22Rv1 (cell line): ENCODE data around the gene GLYATL2.

Experiments used
- H3K27ac ChIP-seq: fragments of 450-650 bp; 2 replicates; pipeline ENCODE4 v1.5.1; 2017
- ZFX ChIP-seq: fragments of 450-650 bp; IDR thresholded peaks from 2 replicates; pipeline ENCODE4 v1.6.1; 2017; ENCODE audit warnings: antibody characterized with exemption, borderline replicate concordance
- TF ChIP-seq, protein P1 (sequence below): fragments of 450-650 bp; IDR thresholded peaks from 2 replicates; pipeline ENCODE4 v1.5.1; 2017; ENCODE audit warnings: mild to moderate bottlenecking

GLYATL2 gene, protein sequence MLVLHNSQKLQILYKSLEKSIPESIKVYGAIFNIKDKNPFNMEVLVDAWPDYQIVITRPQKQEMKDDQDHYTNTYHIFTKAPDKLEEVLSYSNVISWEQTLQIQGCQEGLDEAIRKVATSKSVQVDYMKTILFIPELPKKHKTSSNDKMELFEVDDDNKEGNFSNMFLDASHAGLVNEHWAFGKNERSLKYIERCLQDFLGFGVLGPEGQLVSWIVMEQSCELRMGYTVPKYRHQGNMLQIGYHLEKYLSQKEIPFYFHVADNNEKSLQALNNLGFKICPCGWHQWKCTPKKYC

DNA sequence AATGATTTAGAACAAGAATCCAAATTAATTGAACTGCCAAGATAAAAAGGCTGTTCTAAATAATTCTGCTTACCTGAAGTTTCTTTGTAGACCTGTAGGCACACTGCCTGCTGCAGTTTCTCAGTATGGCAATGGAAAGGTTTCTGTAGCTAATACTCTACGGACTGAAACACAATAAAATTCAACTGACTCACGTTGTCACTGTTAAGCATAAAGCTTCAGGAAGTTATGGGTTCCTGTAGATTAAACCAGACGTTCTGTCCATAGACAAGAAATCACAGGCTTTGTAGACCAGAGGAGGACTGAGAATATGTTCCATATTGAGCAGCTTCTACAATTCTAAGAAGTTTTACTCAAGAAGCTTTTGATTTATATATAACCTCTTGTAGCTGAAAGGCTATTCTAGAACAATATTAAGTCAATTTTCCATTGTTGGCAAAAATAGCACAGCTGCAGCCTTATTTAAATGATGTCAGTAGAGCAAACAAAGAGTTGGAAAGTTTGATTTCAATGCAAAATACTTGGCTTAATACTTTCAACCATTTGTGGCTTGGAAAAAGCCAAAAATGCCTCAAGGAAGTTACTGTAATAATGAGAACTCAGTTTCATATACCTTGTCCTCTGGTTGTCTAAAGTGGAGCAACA is at the start of gene GLYATL2:
TSS of gene GLYATL2 (minus strand) at position 344 of the 645 bp plus-strand sequence. CDS start 5,092 bp downstream, outside the sequence.
- TF ChIP-seq, protein P1, sequence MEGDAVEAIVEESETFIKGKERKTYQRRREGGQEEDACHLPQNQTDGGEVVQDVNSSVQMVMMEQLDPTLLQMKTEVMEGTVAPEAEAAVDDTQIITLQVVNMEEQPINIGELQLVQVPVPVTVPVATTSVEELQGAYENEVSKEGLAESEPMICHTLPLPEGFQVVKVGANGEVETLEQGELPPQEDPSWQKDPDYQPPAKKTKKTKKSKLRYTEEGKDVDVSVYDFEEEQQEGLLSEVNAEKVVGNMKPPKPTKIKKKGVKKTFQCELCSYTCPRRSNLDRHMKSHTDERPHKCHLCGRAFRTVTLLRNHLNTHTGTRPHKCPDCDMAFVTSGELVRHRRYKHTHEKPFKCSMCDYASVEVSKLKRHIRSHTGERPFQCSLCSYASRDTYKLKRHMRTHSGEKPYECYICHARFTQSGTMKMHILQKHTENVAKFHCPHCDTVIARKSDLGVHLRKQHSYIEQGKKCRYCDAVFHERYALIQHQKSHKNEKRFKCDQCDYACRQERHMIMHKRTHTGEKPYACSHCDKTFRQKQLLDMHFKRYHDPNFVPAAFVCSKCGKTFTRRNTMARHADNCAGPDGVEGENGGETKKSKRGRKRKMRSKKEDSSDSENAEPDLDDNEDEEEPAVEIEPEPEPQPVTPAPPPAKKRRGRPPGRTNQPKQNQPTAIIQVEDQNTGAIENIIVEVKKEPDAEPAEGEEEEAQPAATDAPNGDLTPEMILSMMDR = no peak
- TF ChIP-seq ZFX = no peak

DNA sequence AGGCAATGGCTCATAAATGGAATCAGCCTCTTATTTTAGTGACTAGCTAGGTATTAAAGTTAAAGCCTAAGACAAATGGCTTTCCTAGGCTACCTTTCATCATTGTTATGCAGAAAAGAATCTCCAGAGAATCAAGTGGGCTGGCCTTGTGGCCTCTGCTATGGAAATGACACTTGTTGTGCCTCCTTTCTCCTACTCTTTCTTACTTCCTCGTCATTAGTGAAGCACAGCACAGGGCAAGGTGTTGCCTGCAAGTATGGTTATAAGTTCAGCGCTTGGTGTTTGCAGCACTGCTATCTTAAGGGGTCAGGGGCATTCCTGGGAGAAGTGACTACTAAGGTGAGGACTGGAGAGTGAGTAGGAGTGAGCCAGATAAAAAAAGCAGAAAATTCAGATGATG is 49.4 kb upstream of the GLYATL2 start:
- TF ChIP-seq ZFX = no peak
- TF ChIP-seq, protein P1 = no peak
- H3K27ac ChIP-seq = no peak overlapping the region

More for the DNA sequence above, at the start of gene GLYATL2:
- peak within 1 kb of the TSS; percentile 36 for H3K27ac ChIP-seq

DNA sequence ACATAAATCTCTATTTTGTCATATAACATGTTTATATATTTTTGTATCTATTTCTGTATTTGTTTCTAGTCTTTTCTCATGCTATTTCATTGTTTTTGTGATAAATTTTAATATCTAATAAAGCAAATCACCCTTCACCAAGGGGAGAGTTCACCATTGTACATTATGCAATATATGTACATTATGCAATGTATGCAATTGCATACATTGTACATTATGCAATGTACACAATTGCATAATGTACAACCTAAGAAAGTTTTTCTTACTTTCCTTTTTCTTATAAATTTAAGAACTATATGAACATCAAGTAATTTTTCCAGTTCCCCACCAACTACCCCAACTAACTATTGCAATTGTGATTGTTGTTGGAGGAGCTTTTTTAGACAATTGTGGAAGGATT is 44.1 kb upstream of the GLYATL2 start:
- TF ChIP-seq ZFX = no peak
- TF ChIP-seq, protein P1 = no peak
- no peak overlapping the region for H3K27ac ChIP-seq

DNA sequence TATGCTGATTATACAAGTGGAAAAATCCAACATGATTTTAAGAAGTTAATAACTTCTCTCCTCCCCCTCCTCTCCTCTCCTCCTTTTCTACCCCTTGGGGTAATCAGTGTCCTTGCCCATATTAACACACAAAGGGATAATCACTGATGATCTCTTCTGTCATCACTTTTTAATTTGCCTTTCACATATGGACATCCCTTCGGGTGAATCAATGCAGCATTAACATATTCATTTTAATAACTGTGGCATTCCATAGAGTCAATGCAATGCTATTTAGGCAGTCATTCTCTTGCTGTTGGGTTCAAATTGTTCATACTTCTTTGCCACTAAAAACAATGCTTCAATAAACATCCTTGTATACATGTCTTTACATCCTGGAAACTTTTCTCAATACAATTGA is 42.9 kb upstream of the GLYATL2 start:
- no peak for TF ChIP-seq ZFX
- TF ChIP-seq, protein P1 = no peak

DNA sequence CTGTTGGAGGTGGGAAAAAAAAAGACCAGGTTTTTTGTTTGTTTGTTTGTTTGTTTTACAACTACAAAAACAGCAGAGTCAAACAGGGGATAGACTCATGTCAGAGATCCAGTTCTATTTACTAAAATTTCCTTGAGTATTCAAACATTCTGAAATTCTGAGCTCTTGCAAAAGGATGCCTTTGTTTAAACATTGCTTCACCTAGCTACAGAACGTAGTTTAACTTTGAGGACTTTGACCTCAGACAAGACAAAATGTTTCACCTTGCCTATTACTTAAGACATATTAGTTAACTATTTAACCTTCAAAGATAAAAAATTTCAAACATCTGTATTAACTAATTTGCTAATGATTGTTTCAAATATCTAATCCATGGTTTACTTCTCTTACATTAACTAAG is 36.1 kb upstream of the GLYATL2 start:
- H3K27ac ChIP-seq = peak overlapping the region; percentile 50
- TF ChIP-seq ZFX = no peak

More for the DNA sequence above, 42.9 kb upstream of the GLYATL2 start:
- H3K27ac ChIP-seq = no peak overlapping the region

DNA sequence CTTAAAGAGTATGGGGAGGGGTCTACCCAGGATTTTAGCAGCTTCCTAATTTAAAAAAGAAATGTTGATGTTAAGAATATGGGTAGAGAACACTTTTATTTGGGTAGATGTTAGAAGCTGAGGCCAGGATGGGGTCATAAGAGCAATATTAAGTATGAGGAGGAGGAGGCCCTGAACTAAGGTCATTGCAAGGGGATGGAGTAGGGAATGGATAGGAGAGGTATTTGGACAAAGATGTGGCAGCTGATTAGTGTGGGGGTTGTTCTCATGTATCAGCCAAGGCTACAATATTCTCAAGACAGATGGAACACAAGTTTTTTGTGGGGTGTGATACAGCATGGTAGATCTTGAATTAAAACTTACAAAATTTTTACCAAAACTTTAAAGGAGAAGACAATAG is 35.7 kb upstream of the GLYATL2 start:
- TF ChIP-seq, protein P1 = no peak
- TF ChIP-seq ZFX = no peak
- peak overlapping the region; percentile 50 for H3K27ac ChIP-seq

DNA sequence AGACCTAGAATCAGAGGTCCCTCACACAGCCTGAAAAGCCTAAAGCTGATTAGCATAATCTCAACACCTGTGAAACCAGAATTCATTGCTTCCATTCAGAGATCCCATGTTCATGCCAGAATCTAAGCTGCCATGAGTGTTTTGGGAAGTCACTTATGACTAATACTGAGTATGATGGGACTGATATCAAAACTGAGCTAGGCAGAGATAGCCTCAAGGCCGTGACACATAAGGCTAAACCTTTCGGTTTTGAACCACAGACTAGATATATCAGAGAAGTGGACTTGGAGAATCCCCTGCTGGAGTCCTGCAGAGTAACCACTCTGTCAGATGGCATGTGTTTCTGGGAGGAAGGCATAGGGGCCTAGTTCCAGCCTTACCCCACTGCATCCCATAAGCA is 23.1 kb upstream of the GLYATL2 start:
- H3K27ac ChIP-seq = no peak overlapping the region
- no peak for TF ChIP-seq ZFX
- TF ChIP-seq, protein P1 = no peak
